Mesendoderm (in vitro differentiated cells): ENCODE measurements around the gene CTSC.
"Not testable (repeated sequence)": the region's sequence is repeated elsewhere in the genome, so short reads cannot be mapped to it uniquely, and the experiment has no call there.

Source experiments
- DNase-seq: peaks from one replicate; pipeline ENCODE4 v3.0.0; 2013
- H2AK5ac ChIP-seq: 2 replicates; pipeline ENCODE4 v1.6.1; 2013; ENCODE audit warnings: low read length, inconsistent platforms
- H2BK120ac ChIP-seq: 2 replicates; pipeline ENCODE4 v1.6.1; 2013; ENCODE audit warnings: low read depth, mild to moderate bottlenecking, low read length, moderate library complexity, mixed read lengths
- H2BK15ac ChIP-seq: replicated peaks from 2 replicates; pipeline ENCODE4 v1.6.1; 2013; ENCODE audit warnings: low read depth, mild to moderate bottlenecking, moderate library complexity
- H2BK5ac ChIP-seq: 2 replicates; pipeline ENCODE4 v1.6.1; 2013; ENCODE audit warnings: low read length, inconsistent platforms
- H3K18ac ChIP-seq: 2 replicates; pipeline ENCODE4 v1.6.1; 2013; ENCODE audit warnings: mild to moderate bottlenecking, low read length, mixed read lengths
- H3K23ac ChIP-seq: one replicate; pipeline ENCODE4 v1.6.1; 2013; ENCODE audit warnings: low read length
- H3K27ac ChIP-seq: 2 replicates; pipeline ENCODE4 v1.5.1; 2013; ENCODE audit warnings: low read depth, mild to moderate bottlenecking, inconsistent platforms, low read length, moderate library complexity
- H3K27me3 ChIP-seq: 2 replicates; pipeline ENCODE4 v1.6.1; 2013; ENCODE audit warnings: low read length, control low read depth, mild to moderate bottlenecking, inconsistent platforms; ENCODE audit not compliant: insufficient read depth, poor library complexity
- H3K36me3 ChIP-seq: 2 replicates; pipeline ENCODE4 v1.6.1; 2013; ENCODE audit warnings: low read length, inconsistent platforms; ENCODE audit not compliant: control insufficient read depth, insufficient read depth
- H3K4ac ChIP-seq: one replicate; pipeline ENCODE4 v1.6.1; 2013; ENCODE audit warnings: low read depth, mild to moderate bottlenecking, low read length, moderate library complexity
- H3K4me1 ChIP-seq: 2 replicates; pipeline ENCODE4 v1.6.1; 2013; ENCODE audit warnings: low read depth, low read length, inconsistent platforms; ENCODE audit not compliant: control insufficient read depth
- H3K4me2 ChIP-seq: 2 replicates; pipeline ENCODE4 v1.6.1; 2013; ENCODE audit warnings: low read length
- H3K4me3 ChIP-seq: 2 replicates; pipeline ENCODE4 v1.5.1; 2013; ENCODE audit warnings: mild to moderate bottlenecking, low read length
- H3K56ac ChIP-seq: one replicate; pipeline ENCODE4 v1.6.1; 2013; ENCODE audit warnings: low read length
- H3K79me1 ChIP-seq: 2 replicates; pipeline ENCODE4 v1.6.1; 2013; ENCODE audit warnings: low read length, inconsistent platforms
- H3K79me2 ChIP-seq: 2 replicates; pipeline ENCODE4 v1.6.1; 2013; ENCODE audit warnings: mild to moderate bottlenecking, low read length; ENCODE audit not compliant: control insufficient read depth, insufficient read depth
- H3K9ac ChIP-seq: 2 replicates; pipeline ENCODE4 v1.6.1; 2013; ENCODE audit warnings: low read length, inconsistent platforms
- H4K5ac ChIP-seq: one replicate; pipeline ENCODE4 v1.6.1; 2013; ENCODE audit warnings: low read length
- H4K8ac ChIP-seq: one replicate; pipeline ENCODE4 v1.6.1; 2013; ENCODE audit warnings: low read depth, mild to moderate bottlenecking, control low read depth, low read length, moderate library complexity
- WGBS: extraction: QIAGEN DNeasy Blood & Tissue Kit; methylation state at CpG from one replicate; pipeline ENCODE4 v1.1.7; 2013; ENCODE audit warnings: low lambda C conversion rate, missing lambda C conversion rate; ENCODE audit not compliant: insufficient coverage; ENCODE audit errors: extremely low coverage; 5-methylcytosine and 5-hydroxymethylcytosine counted together

The CTSC gene

DNA sequence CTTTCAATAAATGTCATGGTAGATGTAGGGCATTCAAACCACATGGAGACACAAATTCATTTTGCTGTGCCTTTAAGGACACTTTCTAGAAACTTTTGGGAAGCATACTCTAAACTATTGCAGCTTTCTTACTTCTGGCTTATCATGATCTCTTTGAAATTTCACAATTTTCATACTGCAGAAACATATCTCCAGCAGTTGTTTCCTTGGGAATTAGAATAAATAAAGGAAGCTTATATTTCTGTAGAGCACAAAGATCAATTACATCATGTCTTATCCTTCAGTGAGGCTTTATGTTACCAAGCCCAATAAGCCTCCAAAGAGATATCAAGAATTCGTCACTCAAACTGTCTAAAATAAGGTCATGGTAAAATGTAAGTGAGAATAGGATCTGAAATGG is 87.8 kb downstream of the CTSC start:
- WGBS = no CpG with 5 or more reads among the region's 1 CpG
- no peak overlapping the region for H2BK120ac ChIP-seq
- no peak overlapping the region for H3K23ac ChIP-seq
- H3K79me1 ChIP-seq = no peaks in the 10 kb centered on the region
- no peak for DNase-seq
- no peaks in the 10 kb centered on the region for H3K4me1 ChIP-seq
- no peak overlapping the region for H3K4me3 ChIP-seq
- H3K18ac ChIP-seq = no peak overlapping the region
- H3K36me3 ChIP-seq = no peaks in the 10 kb centered on the region
- no peak overlapping the region for H3K9ac ChIP-seq
- no peak overlapping the region for H3K4me2 ChIP-seq
- no peak overlapping the region for H3K56ac ChIP-seq
- H4K5ac ChIP-seq = no peak overlapping the region
- no peak overlapping the region for H2BK5ac ChIP-seq
- no peak overlapping the region for H4K8ac ChIP-seq
- no peak overlapping the region for H3K4ac ChIP-seq
- no peaks in the 10 kb centered on the region for H3K27me3 ChIP-seq
- H3K27ac ChIP-seq = no peak overlapping the region
- H3K79me2 ChIP-seq = no peaks in the 10 kb centered on the region
- no peak overlapping the region for H2BK15ac ChIP-seq
- H2AK5ac ChIP-seq = no peak overlapping the region

DNA sequence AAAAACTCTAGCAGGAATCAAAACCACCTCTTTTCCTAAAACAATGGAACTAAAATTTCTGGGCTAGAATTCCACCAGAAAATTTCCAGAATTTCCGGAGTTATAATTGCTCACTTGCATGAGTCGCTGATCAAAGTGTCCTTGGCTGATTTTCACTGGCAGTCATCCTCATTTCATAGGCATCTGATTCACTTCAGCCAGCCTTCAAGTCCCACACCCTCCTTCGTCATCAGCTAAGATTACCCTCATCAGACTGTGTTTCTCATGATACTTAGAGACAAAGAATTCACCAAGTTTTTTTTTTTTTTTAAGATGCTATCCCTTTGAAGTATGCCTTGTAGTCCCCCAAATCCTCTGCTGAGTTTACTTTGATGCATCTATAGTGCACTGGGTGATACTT is 90.8 kb downstream of the CTSC start:
- H2BK120ac ChIP-seq = no peak overlapping the region
- H3K56ac ChIP-seq = no peak overlapping the region
- H3K23ac ChIP-seq = no peak overlapping the region
- H3K79me1 ChIP-seq = no peaks in the 10 kb centered on the region
- no peak overlapping the region for H3K18ac ChIP-seq
- no peaks in the 10 kb centered on the region for H3K79me2 ChIP-seq
- no peak overlapping the region for H3K4me2 ChIP-seq
- no peak overlapping the region for H4K8ac ChIP-seq
- H2BK15ac ChIP-seq = no peak overlapping the region
- no peak overlapping the region for H3K9ac ChIP-seq
- no peak overlapping the region for H2BK5ac ChIP-seq
- H3K27ac ChIP-seq = no peak overlapping the region
- no peak overlapping the region for H2AK5ac ChIP-seq
- no peak for DNase-seq
- no peaks in the 10 kb centered on the region for H3K27me3 ChIP-seq
- no peak overlapping the region for H3K4me3 ChIP-seq
- whole genome bisulfite sequencing = no CpG with 5 or more reads among the region's 3 CpGs
- H3K36me3 ChIP-seq = no peaks in the 10 kb centered on the region
- no peak overlapping the region for H3K4ac ChIP-seq
- H3K4me1 ChIP-seq = no peaks in the 10 kb centered on the region
- no peak overlapping the region for H4K5ac ChIP-seq

DNA sequence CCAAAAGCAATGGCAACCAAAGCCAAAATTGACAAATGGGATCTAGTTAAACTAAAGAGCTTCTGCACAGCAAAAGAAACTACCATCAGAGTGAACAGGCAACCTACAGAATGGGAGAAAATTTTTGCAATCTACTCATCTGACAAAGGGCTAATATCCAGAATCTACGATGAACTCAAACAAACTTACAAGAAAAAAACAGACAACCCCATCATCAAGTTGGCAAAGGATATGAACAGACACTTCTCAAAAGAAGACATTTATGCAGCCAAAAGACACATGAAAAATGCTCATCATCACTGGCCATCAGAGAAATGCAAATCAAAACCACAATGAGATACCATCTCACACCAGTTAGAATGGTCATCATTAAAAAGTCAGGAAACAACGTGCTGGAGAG is 92.0 kb downstream of the CTSC start:
- H3K4me3 ChIP-seq, H3K4me1 ChIP-seq, H4K8ac ChIP-seq, H3K27ac ChIP-seq, H4K5ac ChIP-seq, H3K18ac ChIP-seq, H3K27me3 ChIP-seq, DNase-seq, H3K79me2 ChIP-seq, H2BK5ac ChIP-seq, H3K9ac ChIP-seq, H2AK5ac ChIP-seq, H2BK15ac ChIP-seq, H3K4me2 ChIP-seq, H3K56ac ChIP-seq, H2BK120ac ChIP-seq, H3K4ac ChIP-seq, H3K23ac ChIP-seq, H3K79me1 ChIP-seq, H3K36me3 ChIP-seq: not testable (repeated sequence)
- no CpG with 5 or more reads among the region's 2 CpGs for WGBS
